DND-41 (cell line): ENCODE results near the gene MARCHF3.
"Not testable (repeated sequence)": the region's sequence is repeated elsewhere in the genome, so short reads cannot be mapped to it uniquely, and the experiment has no call there.

ENCODE experiments used
- ATAC-seq: fragments of 200-7000 bp; cut with Tn5 transposase; 3 replicates; pipeline ENCODE4 v1.9.1; 2021; ENCODE audit warnings: low read depth; ENCODE audit not compliant: insufficient read depth
- DNase-seq: peaks from one replicate; pipeline ENCODE4 v3.0.0-alpha.2; 2020
- H2AFZ ChIP-seq: 2 replicates; pipeline ENCODE4 v1.6.0; 2012; ENCODE audit warnings: low read depth, low read length
- H3K27ac ChIP-seq: 2 replicates; pipeline ENCODE4 v1.5.1; 2012; ENCODE audit warnings: low read length, inconsistent platforms
- H3K27me3 ChIP-seq: fragments of 200-600 bp; sonication (generic); 2 replicates; pipeline ENCODE4 v1.6.0; 2012; ENCODE audit warnings: low read length, mild to moderate bottlenecking, inconsistent platforms; ENCODE audit not compliant: insufficient read depth, poor library complexity
- H3K36me3 ChIP-seq: 2 replicates; pipeline ENCODE4 v1.5.1; 2012; ENCODE audit warnings: low read length, inconsistent platforms; ENCODE audit not compliant: insufficient read depth
- H3K4me1 ChIP-seq: 2 replicates; pipeline ENCODE4 v1.5.1; 2012; ENCODE audit warnings: mild to moderate bottlenecking, low read length; ENCODE audit not compliant: insufficient read depth
- H3K4me2 ChIP-seq: 2 replicates; pipeline ENCODE4 v1.6.0; 2012; ENCODE audit warnings: mild to moderate bottlenecking, moderate library complexity, low read length, inconsistent platforms; ENCODE audit not compliant: insufficient read depth
- H3K4me3 ChIP-seq, 2 experiments: fragments of 200-600 bp in 1 of 2; shearing (Covaris generic) in 1 of 2; 2 replicates each; pipeline ENCODE4 v1.5.1; 2012 to 2016; ENCODE audit warnings: inconsistent platforms in 2 of 2, low read length in 2 of 2, mild to moderate bottlenecking in 2 of 2, low read depth in 1 of 2, moderate library complexity in 1 of 2
- H3K79me2 ChIP-seq: 2 replicates; pipeline ENCODE4 v1.6.0; 2012; ENCODE audit warnings: low read length, inconsistent platforms; ENCODE audit not compliant: insufficient read depth
- H3K9ac ChIP-seq: 2 replicates; pipeline ENCODE4 v1.6.0; 2012; ENCODE audit warnings: low read depth, mild to moderate bottlenecking, inconsistent platforms, low read length, moderate library complexity
- H3K9me3 ChIP-seq: 2 replicates; pipeline ENCODE4 v1.5.1; 2012; ENCODE audit warnings: low read length, moderate library complexity, mild to moderate bottlenecking, inconsistent platforms; ENCODE audit not compliant: insufficient read depth, severe bottlenecking
- H4K20me1 ChIP-seq: 2 replicates; pipeline ENCODE4 v1.6.0; 2012; ENCODE audit warnings: low read length; ENCODE audit not compliant: insufficient read depth
- EZH2 ChIP-seq: IDR thresholded peaks from 3 replicates; pipeline ENCODE4 v1.6.1; 2012; ENCODE audit warnings: borderline replicate concordance, low read depth, mild to moderate bottlenecking, moderate library complexity, low read length, inconsistent platforms; ENCODE audit not compliant: severe bottlenecking
- TF ChIP-seq, protein P1 (sequence below): IDR thresholded peaks from 2 replicates; pipeline ENCODE4 v1.5.1; 2012; ENCODE audit warnings: borderline replicate concordance, low read length, moderate library complexity, mild to moderate bottlenecking; ENCODE audit not compliant: poor library complexity, severe bottlenecking; ENCODE audit errors: extremely low read depth

MARCHF3 gene

DNA sequence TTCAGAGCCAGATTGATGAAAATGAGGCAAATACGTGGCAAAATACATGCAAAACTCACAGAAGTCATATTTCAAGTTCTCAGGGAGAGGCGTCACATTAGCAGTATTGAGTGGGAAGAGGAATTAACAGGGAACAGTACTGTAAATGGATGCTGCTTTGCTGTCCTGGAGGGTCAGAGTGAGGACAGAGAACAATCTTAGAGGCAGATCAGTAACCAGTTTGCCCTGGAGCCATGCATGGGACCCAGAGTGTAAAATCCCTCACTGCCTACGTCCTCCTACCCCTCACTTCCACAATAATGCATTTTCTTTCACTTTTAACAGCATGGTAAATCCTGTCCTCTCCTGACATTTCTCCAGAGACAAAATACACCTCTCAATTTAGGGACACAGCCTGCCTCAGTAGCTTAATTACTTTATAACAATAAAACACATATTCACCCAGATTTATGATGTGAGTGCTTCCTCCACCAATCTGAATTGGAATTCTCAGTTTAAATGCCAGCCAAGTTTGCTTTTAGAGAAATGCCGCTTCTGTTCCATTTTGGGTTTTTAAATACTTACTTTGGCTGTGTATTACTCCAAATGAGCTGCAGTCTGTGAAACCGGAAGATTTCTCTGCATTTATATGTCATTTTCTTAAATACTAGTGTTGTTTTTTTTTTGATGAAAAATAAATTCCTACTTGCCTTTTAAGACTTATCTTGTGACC, 183.5 kb downstream of the MARCHF3 start:
- Histone ChIP-seq H3K79me2 (no peaks in the 10 kb centered on the region), H3K9ac (no peak overlapping the region), H3K4me2 (no peak overlapping the region), H4K20me1 (no peaks in the 10 kb centered on the region), H3K4me3 (no peak overlapping the region), H3K4me1 (no peaks in the 10 kb centered on the region), H3K27ac (no peak overlapping the region), H2AFZ (no peak overlapping the region), H3K9me3 (no peaks in the 10 kb centered on the region), H3K36me3 (peaks cover 7% of the 10 kb centered on the region; the same call in 1 of the 2 replicates), H3K27me3 (no peaks in the 10 kb centered on the region)
- DNase-seq (no peak), ATAC-seq (no peak)
- TF ChIP-seq EZH2: no peak
- TF ChIP-seq, protein P1, sequence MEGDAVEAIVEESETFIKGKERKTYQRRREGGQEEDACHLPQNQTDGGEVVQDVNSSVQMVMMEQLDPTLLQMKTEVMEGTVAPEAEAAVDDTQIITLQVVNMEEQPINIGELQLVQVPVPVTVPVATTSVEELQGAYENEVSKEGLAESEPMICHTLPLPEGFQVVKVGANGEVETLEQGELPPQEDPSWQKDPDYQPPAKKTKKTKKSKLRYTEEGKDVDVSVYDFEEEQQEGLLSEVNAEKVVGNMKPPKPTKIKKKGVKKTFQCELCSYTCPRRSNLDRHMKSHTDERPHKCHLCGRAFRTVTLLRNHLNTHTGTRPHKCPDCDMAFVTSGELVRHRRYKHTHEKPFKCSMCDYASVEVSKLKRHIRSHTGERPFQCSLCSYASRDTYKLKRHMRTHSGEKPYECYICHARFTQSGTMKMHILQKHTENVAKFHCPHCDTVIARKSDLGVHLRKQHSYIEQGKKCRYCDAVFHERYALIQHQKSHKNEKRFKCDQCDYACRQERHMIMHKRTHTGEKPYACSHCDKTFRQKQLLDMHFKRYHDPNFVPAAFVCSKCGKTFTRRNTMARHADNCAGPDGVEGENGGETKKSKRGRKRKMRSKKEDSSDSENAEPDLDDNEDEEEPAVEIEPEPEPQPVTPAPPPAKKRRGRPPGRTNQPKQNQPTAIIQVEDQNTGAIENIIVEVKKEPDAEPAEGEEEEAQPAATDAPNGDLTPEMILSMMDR: no peak

DNA sequence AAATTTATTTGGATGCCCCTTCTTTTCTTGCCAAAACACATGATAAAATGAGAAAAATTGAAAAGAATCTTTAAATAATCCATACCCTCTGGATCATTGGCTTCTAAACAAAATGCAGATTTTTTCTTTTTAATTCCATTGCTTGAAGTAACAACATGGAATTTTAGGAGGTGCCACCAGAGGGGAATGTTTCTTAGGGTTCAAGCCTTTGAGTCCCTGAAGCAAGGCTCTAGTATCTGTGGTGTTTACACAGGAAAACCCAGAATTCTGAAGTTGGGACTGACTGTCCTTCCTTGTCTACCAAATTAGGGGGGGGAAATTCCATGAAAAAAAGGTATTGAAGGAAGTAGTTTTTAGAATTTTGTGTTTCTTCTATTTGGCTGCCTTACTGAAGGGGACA, 184.0 kb downstream of the MARCHF3 start:
- Histone ChIP-seq H3K4me3 (no peak overlapping the region), H4K20me1 (no peaks in the 10 kb centered on the region), H3K9ac (no peak overlapping the region), H3K79me2 (no peaks in the 10 kb centered on the region), H3K36me3 (peaks cover 3% of the 10 kb centered on the region; the same call in 1 of the 2 replicates), H3K27ac (no peak overlapping the region), H3K4me1 (no peaks in the 10 kb centered on the region), H3K4me2 (no peak overlapping the region), H2AFZ (no peak overlapping the region), H3K9me3 (no peaks in the 10 kb centered on the region), H3K27me3 (no peaks in the 10 kb centered on the region)
- TF ChIP-seq EZH2: no peak
- TF ChIP-seq, protein P1: no peak
- no peak for ATAC-seq
- no peak for DNase-seq

DNA sequence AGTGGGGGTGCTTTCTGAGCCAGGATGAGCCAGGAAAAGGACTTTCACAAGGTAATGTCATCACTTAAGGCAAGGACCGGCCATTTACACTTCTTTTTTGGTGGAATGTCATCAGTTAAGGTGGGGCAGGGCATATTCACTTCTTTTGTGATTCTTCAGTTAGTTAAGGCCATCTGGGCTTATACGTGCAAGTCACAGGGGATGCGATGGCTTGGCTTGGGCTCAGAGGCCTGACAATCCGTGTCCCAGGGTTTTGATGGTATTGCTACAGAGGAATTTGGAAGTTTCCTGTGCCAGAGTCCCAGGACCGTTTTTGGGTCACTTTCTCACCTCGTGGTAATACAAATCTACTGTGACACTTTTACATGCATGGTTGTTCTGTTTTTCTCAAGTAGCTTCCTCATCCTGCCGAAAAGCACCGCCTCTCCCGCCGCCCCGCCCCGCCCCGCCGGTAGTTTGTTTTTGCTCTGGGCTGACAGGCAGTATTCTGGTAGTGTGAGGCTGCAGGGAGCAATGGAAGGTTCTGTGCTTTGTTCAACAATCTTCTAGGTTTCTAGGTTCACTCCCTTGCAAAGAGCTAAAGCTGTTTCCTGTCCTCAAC, 184.8 kb downstream of the MARCHF3 start:
- H3K27me3 ChIP-seq, H3K9me3 ChIP-seq, H2AFZ ChIP-seq, DNase-seq, H3K4me2 ChIP-seq, H4K20me1 ChIP-seq, ATAC-seq, H3K36me3 ChIP-seq, H3K9ac ChIP-seq, H3K79me2 ChIP-seq, H3K4me3 ChIP-seq, H3K27ac ChIP-seq, H3K4me1 ChIP-seq: not testable (repeated sequence)

DNA sequence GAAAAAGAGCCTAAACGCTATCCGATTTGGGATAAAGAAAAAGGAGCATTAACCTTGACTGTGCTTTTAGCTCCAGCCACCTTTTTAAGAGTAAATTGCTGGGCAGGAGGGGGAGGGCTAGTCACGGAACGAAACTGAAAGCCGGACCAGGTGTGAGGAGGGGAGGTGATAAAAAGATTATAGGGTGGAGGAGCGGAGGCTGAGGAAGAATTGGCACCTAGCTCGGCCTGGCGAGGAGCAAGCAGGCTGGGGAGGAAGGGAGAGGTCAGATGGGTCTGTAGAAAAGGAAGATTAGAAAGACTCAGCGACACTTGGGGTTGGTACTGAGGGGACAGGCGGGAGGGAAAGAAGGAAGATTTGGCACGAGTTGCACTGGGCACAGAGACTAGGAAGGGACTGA, 187.0 kb downstream of the MARCHF3 start:
- ATAC-seq, H3K9ac ChIP-seq, H3K4me1 ChIP-seq, H4K20me1 ChIP-seq, H3K27me3 ChIP-seq, H3K4me2 ChIP-seq, H3K27ac ChIP-seq, H3K79me2 ChIP-seq, H2AFZ ChIP-seq, H3K9me3 ChIP-seq, DNase-seq, H3K4me3 ChIP-seq: not testable (repeated sequence)
- H3K36me3 ChIP-seq: peaks cover 11% of the 10 kb centered on the region; the same call in 1 of the 2 replicates

DNA sequence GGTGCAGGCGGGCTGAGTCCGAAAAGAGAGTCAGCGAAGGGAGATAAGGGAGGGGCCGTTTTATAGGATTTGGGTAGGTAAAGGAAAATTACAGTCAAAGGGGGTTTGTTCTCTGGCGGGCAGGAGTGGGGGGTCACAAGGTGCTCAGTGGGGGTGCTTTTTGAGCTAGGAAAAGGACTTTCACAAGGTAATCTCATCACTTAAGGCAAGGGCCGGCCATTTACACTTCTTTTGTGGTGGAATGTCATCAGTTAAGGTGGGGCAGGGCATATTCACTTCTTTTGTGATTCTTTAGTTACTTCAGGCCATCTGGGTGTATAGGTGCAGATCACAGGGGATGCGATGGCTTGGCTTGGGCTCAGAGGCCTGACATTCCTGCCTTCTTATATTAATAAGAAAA, 191.0 kb downstream of the MARCHF3 start:
- not testable (repeated sequence) for H3K27ac ChIP-seq, ATAC-seq, H4K20me1 ChIP-seq, H3K4me1 ChIP-seq, H3K4me3 ChIP-seq, H3K27me3 ChIP-seq, H3K4me2 ChIP-seq, H3K9me3 ChIP-seq, H2AFZ ChIP-seq, H3K9ac ChIP-seq, DNase-seq, H3K79me2 ChIP-seq
- peaks cover 48% of the 10 kb centered on the region for H3K36me3 ChIP-seq
